Transverse colon (tissue), 4 donors: ENCODE data around the gene RIOK2. TPM values are rescaled to one million over a fixed set of nuclear protein-coding genes. Genes with fewer than 3 reads are reported as not detected.

Source experiments
- DNase-seq: peaks from one replicate; pipeline ENCODE4 v3.0.0-alpha.2; 2019
- H3K27ac ChIP-seq, 4 donors: fragments of 200-600 bp; sonication (generic); 2 replicates each; pipeline ENCODE4 v1.5.1; 2016 to 2018; ENCODE audit warnings: inconsistent platforms in 4 of 4
- H3K27me3 ChIP-seq: fragments of 200-600 bp; sonication (generic); 2 replicates; pipeline ENCODE4 v1.5.1; 2017; ENCODE audit warnings: inconsistent platforms
- H3K36me3 ChIP-seq, 4 donors: fragments of 200-600 bp; sonication (generic); 2 replicates each; pipeline ENCODE4 v1.5.1; 2017 to 2019; ENCODE audit warnings: inconsistent platforms in 4 of 4
- H3K4me1 ChIP-seq, 4 donors: fragments of 200-600 bp; sonication (generic); 2 replicates each; pipeline ENCODE4 v1.5.1; 2017 to 2020; ENCODE audit warnings: inconsistent platforms in 4 of 4
- H3K4me3 ChIP-seq, 4 donors: fragments of 200-600 bp; sonication (generic); 1 replicate in 1 of 4; 2 replicates in 3 of 4; pipeline versions ENCODE4 v1.5.1 to v1.6.1; 2017 to 2019; ENCODE audit warnings: inconsistent platforms in 4 of 4
- H3K9me3 ChIP-seq, 2 donors: fragments of 200-600 bp; sonication (generic); 2 replicates each; pipeline ENCODE4 v1.5.1; 2017 to 2019; ENCODE audit warnings: inconsistent platforms in 2 of 2
- EP300 ChIP-seq: sonication (generic); formaldehyde crosslinking; IDR thresholded peaks from one replicate; pipeline ENCODE4 v1.6.1; 2017; ENCODE audit warnings: antibody characterized with exemption, low read depth
- POLR2A ChIP-seq: fragments of 450-650 bp; IDR thresholded peaks from one replicate; pipeline ENCODE4 v1.6.1; 2016; ENCODE audit warnings: antibody characterized with exemption, mild to moderate bottlenecking, moderate library complexity
- POLR2AphosphoS5 ChIP-seq, 3 donors: sonication (generic); formaldehyde crosslinking; IDR thresholded peaks; one replicate each; pipeline ENCODE4 v1.6.1; 2016; ENCODE audit warnings: antibody characterized with exemption in 3 of 3
- whole genome bisulfite sequencing, 2 donors: methylation state at CpG; one replicate each; pipeline ENCODE4 v1.1.5; 2018; ENCODE audit warnings: low coverage in 1 of 2; 5-methylcytosine and 5-hydroxymethylcytosine counted together
- in situ Hi-C, 4 donors: fragments of 200-750 bp; cut with MboI; loops; one replicate each; pipeline versions ENCODE4 v1.15.0 to v1.15.1; 2017; ENCODE audit warnings: low sequenced_read_pairs in 3 of 4, low pct_ligation_motif_present in 1 of 4, low pct_unique_long_range_greater_than_20kb in 1 of 4
- intact Hi-C: fragments of 100-400 bp; cut with DNase I; formaldehyde crosslinking; loops from one replicate; pipeline ENCODE4 v1.15.1; 2023; ENCODE audit warnings: low total_unique reads
- total RNA-seq, 4 donors: library from RNA; depleted of rRNA; stranded (reverse); fragments of >200 nt; gene quantifications; one replicate each; pipeline ENCODE4 v1.1.0, GENCODE V29; 2016
- TF ChIP-seq, protein P1 (sequence below), 5 experiments: fragments of 200-600 bp in 3 of 5; fragments of 450-650 bp in 2 of 5; sonication (generic) in 3 of 5; IDR thresholded peaks; 1 replicate in 2 of 5; 2 replicates in 3 of 5; pipeline ENCODE4 v1.5.1; 2016 to 2017; ENCODE audit warnings: antibody characterized with exemption in 5 of 5, inconsistent platforms in 3 of 5, mild to moderate bottlenecking in 2 of 5, moderate library complexity in 1 of 5

Gene RIOK2
- total RNA-seq, result 100 to 1,000 TPM in 1 of 4 donors, 10 to 100 TPM in 3; 19.3 to 119 (median 23.4) TPM

GRCh38 chr5:97183100-97183929 lies at the start of gene RIOK2:
Gene RIOK2, minus strand, starts transcription at chr5:97183247. Its CDS starts 56 bp downstream, at chr5:97183191.
- Histone ChIP-seq H3K27me3 (no peaks in the 10 kb centered on the region), H3K27ac (peak within 1 kb of the TSS; percentile 89 to 93 (median 92)), H3K36me3 (peaks cover 0 to 12% (median 5%) of the 10 kb centered on the region in 4 donors), H3K4me3 (peak within 1 kb of the TSS; percentile 67 to 83 (median 74)), H3K4me1 (peaks cover 14 to 31% (median 17%) of the 10 kb centered on the region in 4 donors), H3K9me3 (no peaks in the 10 kb centered on the region)
- TF ChIP-seq, protein P1, sequence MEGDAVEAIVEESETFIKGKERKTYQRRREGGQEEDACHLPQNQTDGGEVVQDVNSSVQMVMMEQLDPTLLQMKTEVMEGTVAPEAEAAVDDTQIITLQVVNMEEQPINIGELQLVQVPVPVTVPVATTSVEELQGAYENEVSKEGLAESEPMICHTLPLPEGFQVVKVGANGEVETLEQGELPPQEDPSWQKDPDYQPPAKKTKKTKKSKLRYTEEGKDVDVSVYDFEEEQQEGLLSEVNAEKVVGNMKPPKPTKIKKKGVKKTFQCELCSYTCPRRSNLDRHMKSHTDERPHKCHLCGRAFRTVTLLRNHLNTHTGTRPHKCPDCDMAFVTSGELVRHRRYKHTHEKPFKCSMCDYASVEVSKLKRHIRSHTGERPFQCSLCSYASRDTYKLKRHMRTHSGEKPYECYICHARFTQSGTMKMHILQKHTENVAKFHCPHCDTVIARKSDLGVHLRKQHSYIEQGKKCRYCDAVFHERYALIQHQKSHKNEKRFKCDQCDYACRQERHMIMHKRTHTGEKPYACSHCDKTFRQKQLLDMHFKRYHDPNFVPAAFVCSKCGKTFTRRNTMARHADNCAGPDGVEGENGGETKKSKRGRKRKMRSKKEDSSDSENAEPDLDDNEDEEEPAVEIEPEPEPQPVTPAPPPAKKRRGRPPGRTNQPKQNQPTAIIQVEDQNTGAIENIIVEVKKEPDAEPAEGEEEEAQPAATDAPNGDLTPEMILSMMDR (IDR thresholded peaks at IDR 0.05), result peak in 1 of 5 experiments; percentile 11
- peak; percentile 48 for TF ChIP-seq POLR2A
- TF ChIP-seq EP300, result no peak
- TF ChIP-seq POLR2AphosphoS5 (IDR thresholded peaks at IDR 0.05), result peak; percentile 68 to 85 (median 76)
- intact Hi-C loops, result no loop called here
- in situ Hi-C loops, result loop anchor here in 2 of 4 donors (25.0 kb wide), 2 partner anchors 1579 to 1854 kb away; partner anchors contain the start of gene RGMB (in 1 of the 2)
- WGBS, 2 donors, result 0 to 1% methylated on average over 7 to 44 of the region's 44 CpGs
- DNase-seq, result peak; percentile 96

DNA sequence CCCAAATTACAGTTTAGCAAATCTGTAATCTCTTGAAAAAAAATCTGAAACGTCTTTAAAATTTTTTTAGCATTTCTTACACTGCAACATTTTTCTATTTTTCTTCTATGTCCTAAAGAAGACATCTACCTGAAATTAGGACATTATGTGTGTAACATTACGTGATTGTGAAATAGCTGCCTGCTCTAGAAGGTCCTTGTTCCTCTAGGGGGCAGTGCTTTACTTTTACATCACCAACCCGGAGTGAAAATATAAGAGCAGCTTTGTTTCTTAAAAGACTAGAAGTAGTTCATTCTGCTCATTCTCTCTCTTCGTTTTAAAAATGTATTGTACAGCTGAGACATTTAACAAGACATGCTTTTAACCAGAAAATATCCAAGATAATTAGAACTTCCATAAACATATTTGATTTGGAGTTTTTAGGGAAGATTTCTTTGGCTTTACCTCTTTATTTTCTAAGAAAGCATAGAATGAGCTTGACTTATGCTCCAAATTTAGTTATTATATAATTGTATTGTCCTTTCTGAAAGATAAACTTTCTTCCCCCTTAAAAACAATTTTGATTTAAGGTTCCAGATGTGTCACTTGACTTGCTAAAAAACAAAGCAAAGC lies 48.1 kb upstream of the RIOK2 start:
- Histone ChIP-seq H3K36me3 (no peaks in the 10 kb centered on the region), H3K27me3 (no peaks in the 10 kb centered on the region), H3K4me3 (no peak overlapping the region), H3K4me1 (peaks cover 0 to 4% (median 1%) of the 10 kb centered on the region in 4 donors), H3K9me3 (peaks cover 0 to 3% of the 10 kb centered on the region in 2 donors), H3K27ac (no peak overlapping the region)
- intact Hi-C loops, result no loop called here
- WGBS, 2 donors, result 0 to 1% methylated on average over 4 of the region's 4 CpGs
- TF ChIP-seq EP300, result no peak
- TF ChIP-seq, protein P1 (IDR thresholded peaks at IDR 0.05), result peak; percentile 70 to 75 (median 74)
- in situ Hi-C loops, result loop anchor here in 1 of 4 donors (25.0 kb wide), 1 partner anchor 1581 kb away; no protein-coding TSS in a partner anchor
- peak; percentile 18 for DNase-seq

DNA sequence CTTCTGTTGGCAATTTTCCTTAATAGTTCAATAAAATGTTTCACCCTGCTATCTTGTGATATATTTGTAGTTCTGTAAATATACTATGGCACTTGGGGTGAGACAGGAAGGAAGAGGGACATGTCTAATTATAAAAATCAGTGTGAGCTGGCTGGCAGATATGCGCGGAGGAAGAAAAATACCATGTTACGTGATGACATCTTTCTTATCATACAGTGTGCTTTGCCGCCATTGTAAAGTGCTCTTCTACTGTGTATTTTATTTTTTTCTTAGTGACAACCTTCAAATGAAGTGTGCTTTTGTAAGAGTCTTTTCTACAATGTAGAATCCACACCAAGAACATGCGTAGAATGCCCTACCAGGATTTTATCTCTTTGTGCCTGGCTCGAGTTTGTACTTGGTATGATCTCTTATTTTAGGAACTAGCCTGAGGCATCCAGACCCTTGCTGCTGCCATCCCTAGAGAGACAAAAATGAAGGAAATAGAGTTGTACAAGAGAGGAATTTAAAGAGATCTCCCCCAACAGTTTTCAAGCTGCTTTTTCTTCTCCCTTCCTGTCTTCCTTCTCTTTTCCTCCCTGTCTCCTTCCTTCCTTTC lies 46.7 kb upstream of the RIOK2 start:
- Histone ChIP-seq H3K36me3 (no peaks in the 10 kb centered on the region), H3K27ac (no peak overlapping the region), H3K27me3 (no peaks in the 10 kb centered on the region), H3K4me3 (no peak overlapping the region), H3K4me1 (peaks cover 0 to 4% (median 1%) of the 10 kb centered on the region in 4 donors), H3K9me3 (no peaks in the 10 kb centered on the region)
- intact Hi-C loops, result no loop called here
- TF ChIP-seq EP300 (no peak), POLR2A (no peak), POLR2AphosphoS5 (IDR thresholded peaks at IDR 0.05) (no peak)
- TF ChIP-seq, protein P1 (IDR thresholded peaks at IDR 0.05), result no peak
- in situ Hi-C loops, result loop anchor here in 1 of 4 donors (25.0 kb wide), 1 partner anchor 1583 kb away; no protein-coding TSS in a partner anchor
- WGBS, 2 donors, result 72 to 78% methylated on average over 6 of the region's 6 CpGs
- DNase-seq, result no peak

GRCh38 chr5:97229196-97229595 lies 46.1 kb upstream of the RIOK2 start:
- Histone ChIP-seq H3K27me3 (no peaks in the 10 kb centered on the region), H3K9me3 (no peaks in the 10 kb centered on the region), H3K4me1 (peaks cover 0 to 4% (median 1%) of the 10 kb centered on the region in 4 donors), H3K4me3 (no peak overlapping the region), H3K36me3 (no peaks in the 10 kb centered on the region), H3K27ac (no peak overlapping the region)
- DNase-seq, result no peak
- in situ Hi-C loops (loop anchor here in 1 of 4 donors (25.0 kb wide), 1 partner anchor 1583 kb away; no protein-coding TSS in a partner anchor), intact Hi-C loops (no loop called here)
- 65 to 75% methylated on average over 1 to 2 of the region's 2 CpGs for WGBS, 2 donors
- TF ChIP-seq EP300 (no peak), POLR2A (no peak), POLR2AphosphoS5 (IDR thresholded peaks at IDR 0.05) (no peak)
- TF ChIP-seq, protein P1 (IDR thresholded peaks at IDR 0.05), result no peak
